ENCODE measurements around the gene NLGN3.

DNA sequence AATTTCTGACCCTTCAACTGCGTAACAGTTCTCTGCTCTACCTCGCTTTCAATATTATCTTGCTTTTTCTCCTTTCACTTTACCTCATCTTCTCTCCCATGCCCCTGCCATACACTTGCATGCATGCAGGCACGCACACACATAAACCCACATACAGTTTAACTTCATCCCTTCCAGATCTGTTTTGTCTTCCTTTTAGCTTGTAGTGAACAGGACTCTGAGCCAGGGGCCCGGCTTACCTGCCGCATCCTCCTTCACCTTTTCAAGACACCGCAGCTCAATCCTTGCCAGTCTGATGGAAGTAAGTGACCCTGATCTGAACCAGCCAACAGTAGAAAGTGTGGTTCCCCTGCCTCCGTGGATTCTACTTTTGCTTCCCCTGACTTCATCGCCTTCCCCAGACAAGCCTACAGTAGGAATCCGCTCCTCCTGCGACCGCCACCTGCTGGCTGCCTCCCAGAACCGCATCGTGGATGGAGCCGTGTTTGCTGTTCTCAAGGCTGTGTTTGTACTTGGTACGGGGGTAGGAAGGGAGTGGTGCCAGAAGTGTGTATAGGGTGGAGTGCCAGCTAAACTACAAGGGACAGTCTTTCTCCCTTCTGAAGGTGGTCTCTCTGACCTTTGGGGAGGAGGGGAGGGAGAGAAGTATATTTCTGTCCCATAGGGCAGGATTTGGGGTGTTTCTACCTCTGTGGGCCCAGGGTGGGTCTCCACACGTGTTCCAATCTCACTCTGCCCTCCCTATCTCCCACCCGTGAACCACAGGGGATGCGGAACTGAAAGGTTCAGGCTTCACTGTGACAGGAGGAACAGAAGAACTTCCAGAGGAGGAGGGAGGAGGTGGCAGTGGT lies 15.5 kb upstream of the NLGN3 start:
- TF ChIP-seq, protein P1, sequence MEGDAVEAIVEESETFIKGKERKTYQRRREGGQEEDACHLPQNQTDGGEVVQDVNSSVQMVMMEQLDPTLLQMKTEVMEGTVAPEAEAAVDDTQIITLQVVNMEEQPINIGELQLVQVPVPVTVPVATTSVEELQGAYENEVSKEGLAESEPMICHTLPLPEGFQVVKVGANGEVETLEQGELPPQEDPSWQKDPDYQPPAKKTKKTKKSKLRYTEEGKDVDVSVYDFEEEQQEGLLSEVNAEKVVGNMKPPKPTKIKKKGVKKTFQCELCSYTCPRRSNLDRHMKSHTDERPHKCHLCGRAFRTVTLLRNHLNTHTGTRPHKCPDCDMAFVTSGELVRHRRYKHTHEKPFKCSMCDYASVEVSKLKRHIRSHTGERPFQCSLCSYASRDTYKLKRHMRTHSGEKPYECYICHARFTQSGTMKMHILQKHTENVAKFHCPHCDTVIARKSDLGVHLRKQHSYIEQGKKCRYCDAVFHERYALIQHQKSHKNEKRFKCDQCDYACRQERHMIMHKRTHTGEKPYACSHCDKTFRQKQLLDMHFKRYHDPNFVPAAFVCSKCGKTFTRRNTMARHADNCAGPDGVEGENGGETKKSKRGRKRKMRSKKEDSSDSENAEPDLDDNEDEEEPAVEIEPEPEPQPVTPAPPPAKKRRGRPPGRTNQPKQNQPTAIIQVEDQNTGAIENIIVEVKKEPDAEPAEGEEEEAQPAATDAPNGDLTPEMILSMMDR (conservative IDR thresholded peaks at IDR 0.05; ENCODE audit: low read length): peak; percentile 74
- no peak for TF ChIP-seq EZH2phosphoT487 (IDR thresholded peaks at IDR 0.05; ENCODE audit: borderline replicate concordance)
